Transverse colon (tissue), 4 donors: ENCODE measurements around the gene SULT1A2. TPM values are rescaled to one million over a fixed set of nuclear protein-coding genes. Genes with fewer than 3 reads are reported as not detected.
"Not testable (repeated sequence)": the region's sequence is repeated elsewhere in the genome, so short reads cannot be mapped to it uniquely, and the experiment has no call there.

Source experiments
- DNase-seq: peaks from one replicate; pipeline ENCODE4 v3.0.0-alpha.2; 2019
- H3K27ac ChIP-seq, 4 donors: fragments of 200-600 bp; sonication (generic); 2 replicates each; pipeline ENCODE4 v1.5.1; 2016 to 2018; ENCODE audit warnings: inconsistent platforms in 4 of 4
- H3K27me3 ChIP-seq: fragments of 200-600 bp; sonication (generic); 2 replicates; pipeline ENCODE4 v1.5.1; 2017; ENCODE audit warnings: inconsistent platforms
- H3K36me3 ChIP-seq, 4 donors: fragments of 200-600 bp; sonication (generic); 2 replicates each; pipeline ENCODE4 v1.5.1; 2017 to 2019; ENCODE audit warnings: inconsistent platforms in 4 of 4
- H3K4me1 ChIP-seq, 4 donors: fragments of 200-600 bp; sonication (generic); 2 replicates each; pipeline ENCODE4 v1.5.1; 2017 to 2020; ENCODE audit warnings: inconsistent platforms in 4 of 4
- H3K4me3 ChIP-seq, 4 donors: fragments of 200-600 bp; sonication (generic); 1 replicate in 1 of 4; 2 replicates in 3 of 4; pipeline versions ENCODE4 v1.5.1 to v1.6.1; 2017 to 2019; ENCODE audit warnings: inconsistent platforms in 4 of 4
- H3K9me3 ChIP-seq, 2 donors: fragments of 200-600 bp; sonication (generic); 2 replicates each; pipeline ENCODE4 v1.5.1; 2017 to 2019; ENCODE audit warnings: inconsistent platforms in 2 of 2
- CTCF ChIP-seq, 5 experiments: fragments of 200-600 bp in 3 of 5; fragments of 450-650 bp in 2 of 5; sonication (generic) in 3 of 5; IDR thresholded peaks; 1 replicate in 2 of 5; 2 replicates in 3 of 5; pipeline ENCODE4 v1.5.1; 2016 to 2017; ENCODE audit warnings: antibody characterized with exemption in 5 of 5, inconsistent platforms in 3 of 5, mild to moderate bottlenecking in 2 of 5, moderate library complexity in 1 of 5
- EP300 ChIP-seq: sonication (generic); formaldehyde crosslinking; IDR thresholded peaks from one replicate; pipeline ENCODE4 v1.6.1; 2017; ENCODE audit warnings: antibody characterized with exemption, low read depth
- POLR2A ChIP-seq: fragments of 450-650 bp; IDR thresholded peaks from one replicate; pipeline ENCODE4 v1.6.1; 2016; ENCODE audit warnings: antibody characterized with exemption, mild to moderate bottlenecking, moderate library complexity
- POLR2AphosphoS5 ChIP-seq, 3 donors: sonication (generic); formaldehyde crosslinking; IDR thresholded peaks; one replicate each; pipeline ENCODE4 v1.6.1; 2016; ENCODE audit warnings: antibody characterized with exemption in 3 of 3
- WGBS, 2 donors: methylation state at CpG; one replicate each; pipeline ENCODE4 v1.1.5; 2018; ENCODE audit warnings: low coverage in 1 of 2; 5-methylcytosine and 5-hydroxymethylcytosine counted together
- in situ Hi-C, 4 donors: fragments of 200-750 bp; cut with MboI; loops; one replicate each; pipeline versions ENCODE4 v1.15.0 to v1.15.1; 2017; ENCODE audit warnings: low sequenced_read_pairs in 3 of 4, low pct_ligation_motif_present in 1 of 4, low pct_unique_long_range_greater_than_20kb in 1 of 4
- intact Hi-C: fragments of 100-400 bp; cut with DNase I; formaldehyde crosslinking; loops from one replicate; pipeline ENCODE4 v1.15.1; 2023; ENCODE audit warnings: low total_unique reads
- total RNA-seq, 4 donors: library from RNA; depleted of rRNA; stranded (reverse); fragments of >200 nt; gene quantifications; one replicate each; pipeline ENCODE4 v1.1.0, GENCODE V29; 2016

SULT1A2 gene
- total RNA-seq, 4 donors from 2014 or later = 5.0 to 51.1 (median 38.3) TPM

- Histone ChIP-seq H3K36me3 (no peaks in the 10 kb centered on the region), H3K9me3 (no peaks in the 10 kb centered on the region), H3K27ac (no peak overlapping the region), H3K4me1 (peaks cover 0 to 6% (median 0%) of the 10 kb centered on the region in 4 donors), H3K27me3 (no peaks in the 10 kb centered on the region), H3K4me3 (no peak overlapping the region)
- in situ Hi-C loops (no loop called here), intact Hi-C loops (no loop called here)
- WGBS, 2 donors = 56% methylated on average over 6 of the region's 6 CpGs; no CpG with 5 or more reads in 1 of the 2 donors
- TF ChIP-seq POLR2AphosphoS5 (IDR thresholded peaks at IDR 0.05) (no peak), CTCF (IDR thresholded peaks at IDR 0.05) (no peak), EP300 (no peak), POLR2A (no peak)
- DNase-seq = no peak
Observed at GRCh38 chr16:28602529-28602928, 5.7 kb upstream of the SULT1A2 start.

DNA sequence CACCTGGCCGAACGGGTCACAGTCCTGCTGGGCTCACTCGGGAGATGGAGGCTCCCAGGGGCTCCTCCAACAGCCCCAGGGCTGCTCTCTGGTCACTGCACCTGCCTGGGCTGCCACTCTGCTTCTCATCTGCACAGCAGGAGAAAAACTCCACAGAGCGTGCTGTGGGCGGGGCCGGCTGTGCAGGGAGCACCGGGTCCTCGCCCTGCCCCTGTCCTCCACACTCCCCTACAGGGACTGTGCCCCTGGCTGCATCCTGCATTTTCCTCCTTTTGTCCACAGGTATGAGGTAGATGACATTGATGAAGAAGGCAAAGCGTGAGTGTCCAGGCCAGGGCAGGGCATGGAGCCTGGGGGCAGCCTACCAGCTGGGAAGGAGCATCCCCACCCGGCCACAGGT, 5.2 kb upstream of the SULT1A2 start:
- in situ Hi-C loops, H3K27me3 ChIP-seq, DNase-seq, H3K9me3 ChIP-seq, H3K4me3 ChIP-seq, H3K27ac ChIP-seq, intact Hi-C loops, H3K36me3 ChIP-seq: not testable (repeated sequence)
- peaks cover 0 to 11% (median 3%) of the 10 kb centered on the region in 4 donors for H3K4me1 ChIP-seq
- WGBS, 2 donors = 63% methylated on average over 7 of the region's 10 CpGs; no CpG with 5 or more reads in 1 of the 2 donors

DNA sequence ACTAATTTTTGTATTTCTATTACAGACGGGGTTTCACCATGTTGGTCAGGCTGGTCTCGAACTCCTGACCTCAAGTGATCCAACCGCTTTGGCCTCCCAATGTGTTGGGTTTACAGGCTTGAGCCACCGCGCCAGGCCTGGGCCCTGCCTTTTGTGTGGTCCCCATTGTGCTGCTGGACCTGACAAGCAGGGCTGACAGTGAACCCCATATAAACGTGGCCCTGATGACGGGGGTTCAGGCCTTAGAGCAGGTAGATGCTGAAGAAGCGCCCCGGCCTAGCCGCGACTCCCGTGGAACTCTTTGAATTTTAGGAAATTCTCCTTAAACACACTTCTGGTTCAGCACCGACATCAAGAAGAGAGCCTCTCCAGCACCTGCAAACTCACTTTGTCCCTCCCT, 4.7 kb upstream of the SULT1A2 start:
- intact Hi-C loops, in situ Hi-C loops, H3K36me3 ChIP-seq, H3K4me3 ChIP-seq, H3K27ac ChIP-seq, H3K9me3 ChIP-seq, DNase-seq, H3K27me3 ChIP-seq: not testable (repeated sequence)
- 92% methylated on average over 13 of the region's 13 CpGs; no CpG with 5 or more reads in 1 of the 2 donors for WGBS, 2 donors
- H3K4me1 ChIP-seq = peaks cover 0 to 14% (median 7%) of the 10 kb centered on the region in 4 donors

DNA sequence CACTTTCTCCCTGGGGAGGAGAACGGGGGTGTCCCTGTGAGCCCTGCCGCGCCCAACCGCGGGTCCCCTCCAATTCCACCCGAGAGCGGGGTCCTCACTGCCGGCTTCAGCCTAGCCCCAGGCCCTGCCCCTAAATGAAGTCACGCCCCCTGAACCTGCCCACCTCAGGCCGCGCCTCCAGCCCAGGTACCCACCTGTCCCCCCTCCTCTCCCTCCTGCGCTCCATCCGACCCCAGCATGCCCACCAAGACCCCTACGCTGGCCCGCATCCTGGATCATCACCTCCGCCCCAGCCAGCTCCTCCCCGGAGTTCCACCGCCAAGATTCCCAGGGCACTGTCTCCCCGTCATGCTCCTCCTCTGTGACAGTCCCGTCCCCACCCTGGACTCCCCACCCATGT, 4.1 kb upstream of the SULT1A2 start:
- H3K27ac ChIP-seq, intact Hi-C loops, H3K27me3 ChIP-seq, DNase-seq, H3K9me3 ChIP-seq, in situ Hi-C loops, H3K4me3 ChIP-seq, H3K36me3 ChIP-seq: not testable (repeated sequence)
- peaks cover 0 to 20% (median 13%) of the 10 kb centered on the region in 4 donors for H3K4me1 ChIP-seq
- 60% methylated on average over 12 of the region's 20 CpGs; no CpG with 5 or more reads in 1 of the 2 donors for WGBS, 2 donors

- peaks cover 0 to 23% (median 14%) of the 10 kb centered on the region in 4 donors for H3K4me1 ChIP-seq
- no CpG with 5 or more reads among the region's 17 CpGs for WGBS, 2 donors
- H3K27me3 ChIP-seq, H3K27ac ChIP-seq, H3K9me3 ChIP-seq, in situ Hi-C loops, intact Hi-C loops, DNase-seq, H3K36me3 ChIP-seq, H3K4me3 ChIP-seq: not testable (repeated sequence)
Observed at GRCh38 chr16:28599377-28600285, 2.8 kb upstream of the SULT1A2 start.

DNA sequence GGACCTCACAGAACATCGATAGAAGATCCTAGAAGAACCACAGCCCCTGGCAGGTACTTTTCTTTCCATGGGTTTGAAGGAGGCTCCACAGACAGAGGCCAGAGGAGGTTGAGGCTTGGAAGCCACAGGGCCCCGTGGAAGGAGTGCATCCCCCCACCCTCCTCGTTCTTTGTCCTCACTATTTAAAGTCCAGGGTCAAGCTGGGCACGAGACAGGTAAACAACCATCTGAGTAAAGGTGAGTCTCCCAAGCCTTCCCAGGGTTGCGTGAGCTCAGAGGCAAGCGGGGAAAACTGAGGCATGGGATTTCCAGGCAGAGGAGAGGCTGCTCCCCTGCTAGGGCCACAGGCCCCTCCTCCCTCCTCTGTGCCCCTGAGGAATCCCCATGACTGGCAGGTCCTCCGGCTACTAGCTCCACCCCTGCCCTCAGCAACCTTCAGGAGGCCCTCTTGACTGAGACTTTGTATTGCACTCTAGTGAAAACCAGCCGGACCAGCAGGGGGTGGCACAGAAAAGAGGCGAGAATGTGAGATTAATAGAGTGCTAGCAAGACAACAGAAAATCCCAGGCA, 927 bp upstream of the SULT1A2 start:
- Histone ChIP-seq H3K27me3 (no peaks in the 10 kb centered on the region), H3K36me3 (no peaks in the 10 kb centered on the region), H3K4me1 (peaks cover 0 to 23% (median 14%) of the 10 kb centered on the region in 4 donors), H3K27ac (peak overlapping the region in 3 of 4 donors; percentile 34 to 74 (median 67)), H3K9me3 (no peaks in the 10 kb centered on the region), H3K4me3 (no peak overlapping the region)
- WGBS, 2 donors = 60 to 71% methylated on average over 1 to 8 of the region's 9 CpGs
- in situ Hi-C loops (no loop called here), intact Hi-C loops (no loop called here)
- TF ChIP-seq POLR2A (no peak), EP300 (no peak), POLR2AphosphoS5 (IDR thresholded peaks at IDR 0.05) (no peak), CTCF (IDR thresholded peaks at IDR 0.05) (no peak)
- no peak for DNase-seq
